MCF 10A (cell line): ENCODE results near the gene GP9. TPM values are rescaled to one million over a fixed set of nuclear protein-coding genes. Genes with fewer than 3 reads are reported as not detected.

ENCODE experiments used
- BruUV-seq: library from RNA; stranded (reverse); fragments of 400-500 nt; replicated peaks from 2 replicates; lab custom pipeline; 2021; lab: Mats Ljungman, UMichigan
- CTCF ChIA-PET: fragments of 300-600 bp; sonication (Branson Sonifier 250); formaldehyde crosslinking; extraction: SDS; loops from one replicate; lab custom pipeline; 2021; ENCODE audit warnings: antibody characterized with exemption, inconsistent platforms; lab: Yijun Ruan, JAX
- POLR2A ChIA-PET: fragments of 300-600, 350-650 bp; sonication (Branson Sonifier 250); formaldehyde crosslinking; extraction: SDS; loops from one replicate; lab custom pipeline; 2020; ENCODE audit warnings: antibody characterized with exemption, inconsistent platforms; lab: Yijun Ruan, JAX
- DNase-seq: peaks from one replicate; pipeline ENCODE4 v3.0.0-alpha.2; 2018; ENCODE audit not compliant: unreplicated experiment
- H3K27ac Mint-ChIP-seq: one replicate; pipeline ENCODE4 v1.8.0; 2022; ENCODE audit warnings: mild to moderate bottlenecking, low read depth, mixed read lengths; ENCODE audit not compliant: unreplicated experiment
- H3K27me3 Mint-ChIP-seq: one replicate; pipeline ENCODE4 v1.8.0; 2022; ENCODE audit warnings: mixed read lengths; ENCODE audit not compliant: insufficient read depth, unreplicated experiment
- H3K36me3 Mint-ChIP-seq: one replicate; pipeline ENCODE4 v1.8.0; 2022; ENCODE audit warnings: mild to moderate bottlenecking, moderate library complexity, mixed read lengths; ENCODE audit not compliant: insufficient read depth, unreplicated experiment
- H3K4me1 Mint-ChIP-seq: one replicate; pipeline ENCODE4 v1.8.0; 2022; ENCODE audit warnings: mixed read lengths; ENCODE audit not compliant: insufficient read depth, unreplicated experiment
- H3K4me3 Mint-ChIP-seq: one replicate; pipeline ENCODE4 v1.8.0; 2022; ENCODE audit warnings: mild to moderate bottlenecking, moderate library complexity, mixed read lengths; ENCODE audit not compliant: unreplicated experiment
- H3K9me3 Mint-ChIP-seq: one replicate; pipeline ENCODE4 v1.8.0; 2022; ENCODE audit warnings: mixed read lengths; ENCODE audit not compliant: unreplicated experiment
- intact Hi-C: fragments of 100-400 bp; cut with micrococcal nuclease; formaldehyde crosslinking; loops from 2 replicates; pipeline ENCODE4 v1.14.1; 2022
- total RNA-seq: library from RNA; stranded (reverse); gene quantifications from 2 replicates; pipeline ENCODE4 v1.2.3, GENCODE V29; 2022
- TF ChIP-seq, protein P1 (sequence below): fragments of 200-600 bp; IDR thresholded peaks from one replicate; pipeline ENCODE4 v1.8.0; 2022; ENCODE audit warnings: antibody characterized with exemption, mild to moderate bottlenecking; ENCODE audit not compliant: unreplicated experiment

GP9 gene
- total RNA-seq, 1 experiment from 2014 or later = not detected

DNA sequence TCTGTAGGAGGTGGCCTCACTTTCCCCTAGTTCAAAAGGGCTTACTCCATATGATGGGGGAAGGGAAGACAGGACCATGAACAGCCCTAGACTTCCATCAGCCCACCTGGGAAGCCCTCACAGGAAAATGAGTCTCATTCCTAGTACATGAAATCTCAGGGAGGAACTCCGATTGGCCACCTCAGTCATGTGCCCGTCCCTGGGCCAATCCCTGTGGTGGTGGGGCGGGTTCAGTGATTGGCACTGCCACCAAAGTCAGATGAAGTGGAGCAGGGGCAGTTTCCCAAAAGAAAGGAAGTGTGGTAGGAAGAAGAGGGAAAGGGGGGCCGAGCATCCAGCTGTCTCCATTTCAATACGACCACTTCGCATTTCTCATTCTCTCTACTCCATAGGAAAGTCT is 25.9 kb upstream of the GP9 start:
- intact Hi-C loops = no loop called here
- no TSS peak for BruUV-seq
- CTCF ChIA-PET = interaction anchor here (0.6 to 0.9 kb wide), 2 partner anchors 9 to 64 kb away, joined by 4 to 5 read pairs; no protein-coding TSS in a partner anchor
- TF ChIP-seq, protein P1, sequence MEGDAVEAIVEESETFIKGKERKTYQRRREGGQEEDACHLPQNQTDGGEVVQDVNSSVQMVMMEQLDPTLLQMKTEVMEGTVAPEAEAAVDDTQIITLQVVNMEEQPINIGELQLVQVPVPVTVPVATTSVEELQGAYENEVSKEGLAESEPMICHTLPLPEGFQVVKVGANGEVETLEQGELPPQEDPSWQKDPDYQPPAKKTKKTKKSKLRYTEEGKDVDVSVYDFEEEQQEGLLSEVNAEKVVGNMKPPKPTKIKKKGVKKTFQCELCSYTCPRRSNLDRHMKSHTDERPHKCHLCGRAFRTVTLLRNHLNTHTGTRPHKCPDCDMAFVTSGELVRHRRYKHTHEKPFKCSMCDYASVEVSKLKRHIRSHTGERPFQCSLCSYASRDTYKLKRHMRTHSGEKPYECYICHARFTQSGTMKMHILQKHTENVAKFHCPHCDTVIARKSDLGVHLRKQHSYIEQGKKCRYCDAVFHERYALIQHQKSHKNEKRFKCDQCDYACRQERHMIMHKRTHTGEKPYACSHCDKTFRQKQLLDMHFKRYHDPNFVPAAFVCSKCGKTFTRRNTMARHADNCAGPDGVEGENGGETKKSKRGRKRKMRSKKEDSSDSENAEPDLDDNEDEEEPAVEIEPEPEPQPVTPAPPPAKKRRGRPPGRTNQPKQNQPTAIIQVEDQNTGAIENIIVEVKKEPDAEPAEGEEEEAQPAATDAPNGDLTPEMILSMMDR = no peak
- no peaks in the 10 kb centered on the region for H3K27me3 Mint-ChIP-seq
- no peak overlapping the region for H3K27ac Mint-ChIP-seq
- peaks cover 12% of the 10 kb centered on the region for H3K36me3 Mint-ChIP-seq
- POLR2A ChIA-PET = no interaction called here
- no peaks in the 10 kb centered on the region for H3K4me1 Mint-ChIP-seq
- H3K9me3 Mint-ChIP-seq = no peaks in the 10 kb centered on the region
- DNase-seq = no peak
- H3K4me3 Mint-ChIP-seq = no peak overlapping the region

DNA sequence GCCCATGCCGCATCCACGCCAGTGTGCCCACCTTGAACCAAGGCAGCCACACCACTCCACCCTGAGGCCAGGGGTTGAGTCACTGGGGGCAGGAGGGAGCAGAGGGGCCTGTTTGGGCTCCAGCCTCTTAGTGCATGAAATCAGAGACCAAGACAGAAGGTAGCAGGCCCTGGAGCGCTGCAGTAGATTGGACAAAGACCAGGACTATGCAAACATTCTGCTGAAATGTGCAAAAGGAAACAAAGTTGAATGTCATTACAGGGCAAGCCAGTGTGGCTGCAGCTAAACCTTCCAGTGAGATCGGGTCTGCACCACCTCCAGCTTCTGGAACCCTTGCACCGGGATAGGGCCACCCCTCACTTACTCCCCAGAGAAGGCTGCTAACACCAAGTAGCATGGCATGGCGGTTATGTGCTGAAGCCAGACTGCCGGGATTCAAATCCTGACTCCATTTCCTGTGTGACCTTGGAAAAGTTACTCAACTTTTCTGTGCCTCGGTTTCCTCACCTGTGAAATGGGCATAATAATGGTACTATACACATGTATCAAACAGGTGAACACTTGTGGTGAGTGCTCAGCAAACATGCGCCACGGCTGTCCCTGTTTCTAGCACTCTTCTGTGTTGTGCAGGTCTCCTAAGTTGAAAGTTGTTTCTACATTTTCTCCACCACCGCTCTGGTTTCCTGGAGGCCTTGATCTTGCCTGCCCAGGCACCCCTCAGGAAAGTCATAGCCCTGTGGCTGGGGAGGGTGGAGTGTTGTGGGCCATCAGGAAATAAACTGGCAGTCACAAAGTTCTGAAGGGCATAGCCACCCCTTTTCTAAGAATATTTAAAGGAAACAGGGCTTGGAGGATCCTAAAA is 25.0 kb upstream of the GP9 start:
- H3K9me3 Mint-ChIP-seq = no peaks in the 10 kb centered on the region
- no peaks in the 10 kb centered on the region for H3K4me1 Mint-ChIP-seq
- intact Hi-C loops = no loop called here
- H3K27ac Mint-ChIP-seq = no peak overlapping the region
- TF ChIP-seq, protein P1 = no peak
- H3K36me3 Mint-ChIP-seq = peaks cover 12% of the 10 kb centered on the region
- CTCF ChIA-PET = interaction anchor here (0.6 to 3.9 kb wide), 3 partner anchors 9 to 65 kb away, joined by 3 to 22 read pairs (median 3); no protein-coding TSS in a partner anchor
- BruUV-seq = no TSS peak
- no peak overlapping the region for H3K4me3 Mint-ChIP-seq
- H3K27me3 Mint-ChIP-seq = no peaks in the 10 kb centered on the region
- DNase-seq = no peak
- POLR2A ChIA-PET = no interaction called here

DNA sequence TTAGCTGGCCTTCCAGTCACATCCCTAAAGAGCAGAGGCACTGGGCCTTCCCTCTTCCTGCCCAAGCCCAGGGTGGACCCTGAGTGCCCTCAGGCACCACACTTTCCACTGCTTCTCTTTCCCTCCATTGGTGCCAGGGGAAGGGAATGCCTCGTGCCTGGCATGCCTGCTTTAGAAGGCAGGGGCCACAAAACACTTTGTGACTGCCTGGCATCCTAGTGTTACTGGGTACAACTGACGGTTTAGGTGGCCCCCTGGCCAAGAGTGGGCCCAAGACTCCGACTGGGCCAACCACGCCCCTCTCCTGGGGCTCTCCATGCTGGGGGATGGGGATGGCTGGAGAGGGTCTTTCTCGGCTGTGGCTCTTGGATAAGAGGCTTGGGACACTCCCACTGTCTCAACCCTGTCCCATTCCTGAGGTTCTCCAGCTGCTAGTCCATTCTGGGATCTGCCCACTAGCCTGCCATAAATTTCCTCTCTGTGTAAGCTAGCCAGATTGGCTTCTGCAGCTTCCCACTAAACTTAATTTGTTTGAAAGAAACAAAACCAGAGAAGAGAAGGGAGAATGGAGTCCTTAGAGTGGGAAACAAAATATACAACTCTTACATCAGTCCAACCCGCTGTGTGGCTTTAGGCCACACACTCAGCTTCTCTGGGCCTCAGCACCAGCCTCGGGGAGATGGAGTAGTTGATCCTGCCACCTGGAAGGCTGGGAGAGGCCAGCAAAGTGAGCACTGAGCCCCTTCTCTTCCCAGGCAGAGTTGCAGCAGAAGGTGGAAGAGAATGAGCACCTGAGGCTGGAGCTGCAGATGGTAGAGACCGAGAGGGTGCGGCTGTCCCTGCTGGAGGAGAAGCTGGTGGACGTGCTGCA is 24.1 kb upstream of the GP9 start:
- DNase-seq = no peak
- ChIA-PET CTCF (interaction anchor here (0.6 to 3.9 kb wide), 2 partner anchors 10 to 17 kb away, joined by 3 to 22 read pairs; no protein-coding TSS in a partner anchor), POLR2A (no interaction called here)
- Mint-ChIP-seq H3K4me1 (no peaks in the 10 kb centered on the region), H3K4me3 (no peak overlapping the region), H3K27me3 (no peaks in the 10 kb centered on the region), H3K9me3 (no peaks in the 10 kb centered on the region), H3K27ac (no peak overlapping the region), H3K36me3 (peaks cover 12% of the 10 kb centered on the region)
- intact Hi-C loops = no loop called here
- no TSS peak for BruUV-seq
- TF ChIP-seq, protein P1 = no peak

- DNase-seq = no peak
- TF ChIP-seq, protein P1 = no peak
- H3K36me3 Mint-ChIP-seq = peaks cover 12% of the 10 kb centered on the region
- no peaks in the 10 kb centered on the region for H3K9me3 Mint-ChIP-seq
- BruUV-seq = no TSS peak
- POLR2A ChIA-PET = no interaction called here
- CTCF ChIA-PET = interaction anchor here (3.9 kb wide), 1 partner anchor 16 kb away, joined by 22 read pairs; no protein-coding TSS in a partner anchor
- H3K27ac Mint-ChIP-seq = no peak overlapping the region
- H3K4me1 Mint-ChIP-seq = no peaks in the 10 kb centered on the region
- H3K27me3 Mint-ChIP-seq = no peaks in the 10 kb centered on the region
- no peak overlapping the region for H3K4me3 Mint-ChIP-seq
- intact Hi-C loops = no loop called here
Observed at GRCh38 chr3:129037093-129037419, 23.5 kb upstream of the GP9 start.
